H9 (cell line): ENCODE results near the gene HS3ST1. TPM values are rescaled to one million over a fixed set of nuclear protein-coding genes. Genes with fewer than 3 reads are reported as not detected.

ENCODE experiments used
- DNase-seq: peaks from one replicate; pipeline ENCODE4 v3.0.0-alpha.2; 2017
- H2AFZ ChIP-seq: one replicate; pipeline ENCODE4 v1.6.1; 2013; ENCODE audit warnings: mild to moderate bottlenecking, low read length, control low read depth, moderate library complexity
- H2AK5ac ChIP-seq: 2 replicates; pipeline ENCODE4 v1.6.1; 2013; ENCODE audit warnings: low read length, control low read depth, mixed read lengths; ENCODE audit not compliant: insufficient read length
- H2BK120ac ChIP-seq: one replicate; pipeline ENCODE4 v1.6.1; 2013; ENCODE audit warnings: low read depth, mild to moderate bottlenecking, low read length, control low read depth, inconsistent platforms; ENCODE audit not compliant: poor library complexity, severe bottlenecking
- H2BK12ac ChIP-seq: 2 replicates; pipeline ENCODE4 v1.6.1; 2013; ENCODE audit warnings: low read length, control low read depth, mixed read lengths, low read depth; ENCODE audit not compliant: insufficient read length
- H2BK15ac ChIP-seq: 2 replicates; pipeline ENCODE4 v1.6.1; 2013; ENCODE audit warnings: low read depth, low read length, control low read depth
- H2BK20ac ChIP-seq: one replicate; pipeline ENCODE4 v1.6.1; 2013; ENCODE audit warnings: low read depth, mild to moderate bottlenecking, low read length, control low read depth, inconsistent platforms; ENCODE audit not compliant: poor library complexity, severe bottlenecking
- H2BK5ac ChIP-seq: 2 replicates; pipeline ENCODE4 v1.6.1; 2013; ENCODE audit warnings: low read length, control low read depth, mixed read lengths; ENCODE audit not compliant: insufficient read length
- H3K14ac ChIP-seq: 2 replicates; pipeline ENCODE4 v1.6.1; 2013; ENCODE audit warnings: low read length, control low read depth; ENCODE audit not compliant: insufficient read depth
- H3K18ac ChIP-seq: 2 replicates; pipeline ENCODE4 v1.6.1; 2013; ENCODE audit warnings: low read depth, mild to moderate bottlenecking, mixed read lengths, low read length, control low read depth; ENCODE audit not compliant: insufficient read length
- H3K23ac ChIP-seq: 2 replicates; pipeline ENCODE4 v1.6.1; 2013; ENCODE audit warnings: low read length, control low read depth, mixed read lengths, low read depth; ENCODE audit not compliant: insufficient read length
- H3K23me2 ChIP-seq: 2 replicates; pipeline ENCODE4 v1.6.1; 2013; ENCODE audit warnings: low read depth, mild to moderate bottlenecking, mixed read lengths, low read length, control low read depth; ENCODE audit not compliant: insufficient read length, poor library complexity, severe bottlenecking
- H3K27ac ChIP-seq: 2 replicates; pipeline ENCODE4 v1.5.1; 2013; ENCODE audit warnings: low read length, control low read depth, mixed read lengths, low read depth; ENCODE audit not compliant: insufficient read length
- H3K27me3 ChIP-seq: 2 replicates; pipeline ENCODE4 v1.6.1; 2013; ENCODE audit warnings: low read length, control low read depth, inconsistent platforms; ENCODE audit not compliant: insufficient read depth
- H3K4ac ChIP-seq: 2 replicates; pipeline ENCODE4 v1.6.1; 2013; ENCODE audit warnings: low read depth, mild to moderate bottlenecking, control low read depth, inconsistent platforms, low read length, moderate library complexity
- H3K4me1 ChIP-seq: 2 replicates; pipeline ENCODE4 v1.6.1; 2013; ENCODE audit warnings: low read length, control low read depth, inconsistent platforms; ENCODE audit not compliant: insufficient read depth
- H3K4me2 ChIP-seq: 2 replicates; pipeline ENCODE4 v1.6.1; 2013; ENCODE audit warnings: low read length, control low read depth, mixed read lengths; ENCODE audit not compliant: insufficient read length, insufficient read depth
- H3K56ac ChIP-seq: 2 replicates; pipeline ENCODE4 v1.6.1; 2013; ENCODE audit warnings: low read depth, mild to moderate bottlenecking, mixed read lengths, low read length, control low read depth; ENCODE audit not compliant: insufficient read length
- H3K79me1 ChIP-seq: 2 replicates; pipeline ENCODE4 v1.6.1; 2013; ENCODE audit warnings: low read depth, mild to moderate bottlenecking, moderate library complexity, low read length, control low read depth, inconsistent platforms; ENCODE audit not compliant: insufficient read depth, poor library complexity, severe bottlenecking
- H3K79me2 ChIP-seq: 2 replicates; pipeline ENCODE4 v1.6.1; 2013; ENCODE audit warnings: low read length, control low read depth, inconsistent platforms; ENCODE audit not compliant: insufficient read depth
- H3K9ac ChIP-seq: 2 replicates; pipeline ENCODE4 v1.6.1; 2013; ENCODE audit warnings: low read length, control low read depth, mixed read lengths; ENCODE audit not compliant: insufficient read length; ENCODE audit errors: extremely low read depth
- H3K9me3 ChIP-seq: one replicate; pipeline ENCODE4 v1.6.1; 2013; ENCODE audit warnings: low read depth, low read length, inconsistent platforms; ENCODE audit not compliant: control insufficient read depth
- H3T11ph ChIP-seq: one replicate; pipeline ENCODE4 v1.6.1; 2013; ENCODE audit warnings: mild to moderate bottlenecking, low read length, control low read depth, inconsistent platforms
- H4K20me1 ChIP-seq: one replicate; pipeline ENCODE4 v1.6.1; 2013; ENCODE audit not compliant: control insufficient read depth, insufficient read length, insufficient read depth
- H4K5ac ChIP-seq: 2 replicates; pipeline ENCODE4 v1.6.1; 2013; ENCODE audit warnings: low read depth, mild to moderate bottlenecking, mixed read lengths, low read length, control low read depth; ENCODE audit not compliant: insufficient read length
- H4K8ac ChIP-seq: replicated peaks from 2 replicates; pipeline ENCODE4 v1.6.1; 2013; ENCODE audit warnings: low read length, control low read depth, mixed read lengths, low read depth; ENCODE audit not compliant: insufficient read length
- H4K91ac ChIP-seq: 2 replicates; pipeline ENCODE4 v1.6.1; 2013; ENCODE audit warnings: low read depth, mild to moderate bottlenecking, moderate library complexity, mixed read lengths, low read length, control low read depth; ENCODE audit not compliant: insufficient read length
- H3K27ac Mint-ChIP-seq, 3 experiments: 2 replicates in 2 of 3; 3 replicates in 1 of 3; pipeline ENCODE4 v1.8.0; 2020 to 2021; ENCODE audit warnings: mixed read lengths in 3 of 3, mild to moderate bottlenecking in 1 of 3, moderate library complexity in 1 of 3
- H3K27me3 Mint-ChIP-seq: 2 replicates; pipeline ENCODE4 v1.8.0; 2021; ENCODE audit warnings: low read depth, mild to moderate bottlenecking, moderate library complexity, mixed read lengths
- H3K36me3 Mint-ChIP-seq, 3 experiments: 2 replicates in 2 of 3; 3 replicates in 1 of 3; pipeline ENCODE4 v1.8.0; 2020 to 2021; ENCODE audit warnings: low read depth in 3 of 3, mixed read lengths in 3 of 3; ENCODE audit not compliant: insufficient read depth in 1 of 3
- H3K4me1 Mint-ChIP-seq, 2 experiments: 2 replicates each; pipeline ENCODE4 v1.8.0; 2020; ENCODE audit warnings: mixed read lengths in 2 of 2
- H3K4me3 Mint-ChIP-seq, 2 experiments: 2 replicates in 1 of 2; 3 replicates in 1 of 2; pipeline ENCODE4 v1.8.0; 2020 to 2021; ENCODE audit warnings: mild to moderate bottlenecking in 2 of 2, mixed read lengths in 2 of 2, moderate library complexity in 1 of 2
- H3K9me3 Mint-ChIP-seq, 2 experiments: 2 replicates in 1 of 2; 3 replicates in 1 of 2; pipeline ENCODE4 v1.8.0; 2020; ENCODE audit warnings: mild to moderate bottlenecking in 2 of 2, mixed read lengths in 2 of 2, moderate library complexity in 1 of 2
- CTCF ChIP-seq: fragments of 200-600 bp; sonication (generic); conservative IDR thresholded peaks from 3 replicates; pipeline ENCODE4 v1.8.0; 2021; ENCODE audit warnings: antibody characterized with exemption, mild to moderate bottlenecking
- WGBS: extraction: QIAGEN DNeasy Blood & Tissue Kit; methylation state at CpG from one replicate; pipeline ENCODE4 v1.1.7; 2013; ENCODE audit warnings: missing lambda C conversion rate, low lambda C conversion rate, mixed read lengths; ENCODE audit not compliant: insufficient read length; ENCODE audit errors: extremely low coverage; 5-methylcytosine and 5-hydroxymethylcytosine counted together
- microRNA-seq: library from miRNA; unstranded; fragments of <30 nt; microRNA quantifications from one replicate; pipeline ENCODE4, GENCODE V29; 2020; ENCODE audit warnings: borderline microRNAs expressed
- total RNA-seq: library from RNA; stranded (reverse); gene quantifications from 2 replicates; pipeline ENCODE4 v1.2.1, GENCODE V29; 2021

Gene HS3ST1
- total RNA-seq, 1 experiment from 2014 or later, result 0.04 TPM

GRCh38 chr4:11343536-11343935 lies 85.2 kb downstream of the HS3ST1 start:
- H3K23ac ChIP-seq, result no peak overlapping the region

More at GRCh38 chr4:11343536-11343935, 85.2 kb downstream of the HS3ST1 start:
- peak; percentile 33 for DNase-seq
- Histone ChIP-seq H3K4me1 (no peaks in the 10 kb centered on the region; the same call in 1 of the 2 replicates), H2BK12ac (no peak overlapping the region), H4K8ac (no peak overlapping the region), H3K9me3 (no peaks in the 10 kb centered on the region), H3K4ac (no peak overlapping the region), H2BK15ac (no peak overlapping the region; the same call in 1 of the 2 replicates), H3T11ph (no peak overlapping the region), H3K9ac (no peak overlapping the region), H2AFZ (no peak overlapping the region), H2BK120ac (no peak overlapping the region), H4K91ac (no peak overlapping the region), H4K5ac (no peak overlapping the region), H4K20me1 (no peaks in the 10 kb centered on the region), H2BK20ac (no peak overlapping the region), H2BK5ac (no peak overlapping the region), H3K79me1 (no peaks in the 10 kb centered on the region), H3K4me2 (no peak overlapping the region), H3K56ac (no peak overlapping the region), H3K23me2 (no peaks in the 10 kb centered on the region), H3K18ac (no peak overlapping the region), H3K14ac (no peak overlapping the region), H3K79me2 (no peaks in the 10 kb centered on the region), H3K27ac (no peak overlapping the region), H2AK5ac (no peak overlapping the region), H3K27me3 (no peaks in the 10 kb centered on the region)
- H3K27ac Mint-ChIP-seq, result no peak overlapping the region
- H3K9me3 Mint-ChIP-seq, result no peaks in the 10 kb centered on the region
- no peaks in the 10 kb centered on the region for H3K36me3 Mint-ChIP-seq
- no CpG with 5 or more reads among the region's 4 CpGs for WGBS
- no peaks in the 10 kb centered on the region; the same call in 1 of the 2 replicates for H3K27me3 Mint-ChIP-seq
- H3K4me1 Mint-ChIP-seq, result peaks cover 2 to 13% of the 10 kb centered on the region in 2 experiments
- TF ChIP-seq CTCF, result no peak
- no peak overlapping the region for H3K4me3 Mint-ChIP-seq

Small RNA genes within 50 kb of the gene (microRNA-seq; reads per million reads assigned to microRNA genes)
- not detected for gene MIR572
